HG03066 (cell line): ENCODE data around the gene EXOSC7.

Source experiments
- ATAC-seq: cut with Tn5 transposase; IDR thresholded peaks from one replicate; pipeline ENCODE4 v1.9.1; 2021; ENCODE audit warnings: low read depth; ENCODE audit not compliant: unreplicated experiment

EXOSC7 gene

GRCh38 chr3:44992555-44993470 lies 16.8 kb downstream of the EXOSC7 start:
- ATAC-seq = no peak

- ATAC-seq = no peak
These were observed 17.6 kb downstream of the EXOSC7 start for GRCh38 chr3:44993471-44994205.

GRCh38 chr3:44995142-44995770 lies 19.2 kb downstream of the EXOSC7 start:
- ATAC-seq = no peak

GRCh38 chr3:44996556-44996969 lies 20.5 kb downstream of the EXOSC7 start:
- ATAC-seq = no peak

GRCh38 chr3:44999782-45000181 lies 23.7 kb downstream of the EXOSC7 start:
- no peak for ATAC-seq

- ATAC-seq = no peak
These were observed 24.8 kb downstream of the EXOSC7 start for GRCh38 chr3:45000823-45001222.

- no peak for ATAC-seq
These were observed 25.7 kb downstream of the EXOSC7 start for GRCh38 chr3:45001738-45002137.

GRCh38 chr3:45002139-45002660 lies 26.2 kb downstream of the EXOSC7 start:
- ATAC-seq = no peak

- no peak for ATAC-seq
These were observed 26.7 kb downstream of the EXOSC7 start for GRCh38 chr3:45002720-45003119.

GRCh38 chr3:45003406-45003805 lies 27.4 kb downstream of the EXOSC7 start:
- no peak for ATAC-seq

- no peak for ATAC-seq
These were observed 27.8 kb downstream of the EXOSC7 start for GRCh38 chr3:45003859-45004258.

GRCh38 chr3:45007091-45007490 lies 31.0 kb downstream of the EXOSC7 start:
- no peak for ATAC-seq

- ATAC-seq = no peak
These were observed 32.1 kb downstream of the EXOSC7 start for GRCh38 chr3:45008117-45008516.

GRCh38 chr3:45009868-45010267 lies 33.8 kb downstream of the EXOSC7 start:
- ATAC-seq = no peak

- no peak for ATAC-seq
These were observed 34.8 kb downstream of the EXOSC7 start for GRCh38 chr3:45010811-45011333.

GRCh38 chr3:45011756-45012508 lies 35.9 kb downstream of the EXOSC7 start:
- no peak for ATAC-seq

GRCh38 chr3:45012577-45012976 lies 36.5 kb downstream of the EXOSC7 start:
- ATAC-seq = no peak

GRCh38 chr3:45016916-45017315 lies 40.9 kb downstream of the EXOSC7 start:
- ATAC-seq = no peak

GRCh38 chr3:45017821-45018220 lies 41.8 kb downstream of the EXOSC7 start:
- ATAC-seq = no peak

- ATAC-seq = no peak
These were observed 44.5 kb downstream of the EXOSC7 start for GRCh38 chr3:45020534-45020933.
